Memory B cell (primary cell): ENCODE measurements around the gene SEZ6L.
A peak's percentile ranks its signal among the peaks of the same experiment; 100 is the strongest.

Source experiments
- ATAC-seq: fragments of 150-1000 bp; cut with Tn5 transposase; 2 replicates; pipeline ENCODE4 v1.10.0; 2021; ENCODE audit warnings: low read depth, mild to moderate bottlenecking, moderate library complexity
- DNase-seq, 2 donors: peaks; one replicate each; pipeline ENCODE4 v3.0.0; 2022; ENCODE audit warnings: low spot score in 2 of 2
- H3K27ac Mint-ChIP-seq: one replicate; pipeline ENCODE4 v1.8.0; 2022; ENCODE audit warnings: mild to moderate bottlenecking, moderate library complexity, mixed read lengths
- H3K27me3 Mint-ChIP-seq: one replicate; pipeline ENCODE4 v1.8.0; 2022; ENCODE audit warnings: mixed read lengths
- H3K36me3 Mint-ChIP-seq: one replicate; pipeline ENCODE4 v1.8.0; 2022; ENCODE audit warnings: mild to moderate bottlenecking, mixed read lengths
- H3K4me1 Mint-ChIP-seq: one replicate; pipeline ENCODE4 v1.8.0; 2022; ENCODE audit warnings: mixed read lengths
- H3K4me3 Mint-ChIP-seq: one replicate; pipeline ENCODE4 v1.8.0; 2022; ENCODE audit warnings: mild to moderate bottlenecking, moderate library complexity, mixed read lengths
- H3K9me3 Mint-ChIP-seq: one replicate; pipeline ENCODE4 v1.8.0; 2022; ENCODE audit warnings: mixed read lengths

SEZ6L gene

GRCh38 chr22:26162926-26163325 lies 6.3 kb upstream of the SEZ6L start:
- Mint-ChIP-seq H3K27ac (no peak overlapping the region), H3K9me3 (peaks cover 5% of the 10 kb centered on the region), H3K27me3 (peaks cover 23% of the 10 kb centered on the region), H3K4me3 (no peak overlapping the region), H3K4me1 (no peaks in the 10 kb centered on the region), H3K36me3 (no peaks in the 10 kb centered on the region)
- ATAC-seq (no peak), DNase-seq (no peak)

GRCh38 chr22:26164174-26164573 lies 5.1 kb upstream of the SEZ6L start:
- DNase-seq (no peak), ATAC-seq (no peak)
- H3K27ac Mint-ChIP-seq, result no peak overlapping the region
- H3K4me3 Mint-ChIP-seq, result no peak overlapping the region
- H3K9me3 Mint-ChIP-seq, result peaks cover 2% of the 10 kb centered on the region
- H3K4me1 Mint-ChIP-seq, result peaks cover 8% of the 10 kb centered on the region
- H3K27me3 Mint-ChIP-seq, result peaks cover 28% of the 10 kb centered on the region
- H3K36me3 Mint-ChIP-seq, result no peaks in the 10 kb centered on the region

- Mint-ChIP-seq H3K9me3 (peaks cover 2% of the 10 kb centered on the region), H3K4me1 (peaks cover 8% of the 10 kb centered on the region), H3K27me3 (peaks cover 34% of the 10 kb centered on the region), H3K27ac (peak overlapping the region; percentile 10), H3K4me3 (peak overlapping the region; percentile 63), H3K36me3 (no peaks in the 10 kb centered on the region)
- ATAC-seq (no peak), DNase-seq (no peak)
Observed at GRCh38 chr22:26168330-26168851, 871 bp upstream of the SEZ6L start.

GRCh38 chr22:26168939-26169314 lies 335 bp upstream of the SEZ6L start:
- Mint-ChIP-seq H3K27ac (peak overlapping the region; percentile 10), H3K4me1 (peaks cover 8% of the 10 kb centered on the region), H3K27me3 (peaks cover 34% of the 10 kb centered on the region), H3K4me3 (peak overlapping the region; percentile 63), H3K9me3 (peaks cover 2% of the 10 kb centered on the region), H3K36me3 (no peaks in the 10 kb centered on the region)
- ATAC-seq (no peak), DNase-seq (no peak)

GRCh38 chr22:26170112-26170492 lies 840 bp downstream of the SEZ6L start:
- H3K9me3 Mint-ChIP-seq, result peaks cover 2% of the 10 kb centered on the region
- no peak for DNase-seq
- peaks cover 41% of the 10 kb centered on the region for H3K27me3 Mint-ChIP-seq
- no peak overlapping the region for H3K27ac Mint-ChIP-seq
- H3K4me1 Mint-ChIP-seq, result peaks cover 8% of the 10 kb centered on the region
- peak overlapping the region; percentile 45 for H3K4me3 Mint-ChIP-seq
- no peaks in the 10 kb centered on the region for H3K36me3 Mint-ChIP-seq
- no peak for ATAC-seq

GRCh38 chr22:26170795-26171580 lies 1.7 kb downstream of the SEZ6L start:
- no peak overlapping the region for H3K4me3 Mint-ChIP-seq
- peaks cover 8% of the 10 kb centered on the region for H3K4me1 Mint-ChIP-seq
- no peak overlapping the region for H3K27ac Mint-ChIP-seq
- ATAC-seq, result no peak
- peaks cover 37% of the 10 kb centered on the region for H3K27me3 Mint-ChIP-seq
- no peak for DNase-seq
- H3K36me3 Mint-ChIP-seq, result no peaks in the 10 kb centered on the region
- H3K9me3 Mint-ChIP-seq, result peaks cover 2% of the 10 kb centered on the region

GRCh38 chr22:26172389-26172990 lies 3.2 kb downstream of the SEZ6L start:
- Mint-ChIP-seq H3K4me1 (peaks cover 8% of the 10 kb centered on the region), H3K27ac (no peak overlapping the region), H3K27me3 (peaks cover 33% of the 10 kb centered on the region), H3K36me3 (no peaks in the 10 kb centered on the region), H3K9me3 (peaks cover 3% of the 10 kb centered on the region), H3K4me3 (no peak overlapping the region)
- peak; percentile 6 to 14 for DNase-seq
- no peak for ATAC-seq

GRCh38 chr22:26174280-26174679 lies 5.0 kb downstream of the SEZ6L start:
- DNase-seq (no peak), ATAC-seq (no peak)
- H3K27ac Mint-ChIP-seq, result no peak overlapping the region
- no peak overlapping the region for H3K4me3 Mint-ChIP-seq
- H3K9me3 Mint-ChIP-seq, result peaks cover 2% of the 10 kb centered on the region
- H3K4me1 Mint-ChIP-seq, result no peaks in the 10 kb centered on the region
- no peaks in the 10 kb centered on the region for H3K36me3 Mint-ChIP-seq
- peaks cover 27% of the 10 kb centered on the region for H3K27me3 Mint-ChIP-seq

- ATAC-seq, result no peak
Observed at GRCh38 chr22:26182723-26183122, 13.5 kb downstream of the SEZ6L start.

GRCh38 chr22:26185190-26185589 lies 15.9 kb downstream of the SEZ6L start:
- H3K9me3 Mint-ChIP-seq, result no peaks in the 10 kb centered on the region
- no peak overlapping the region for H3K4me3 Mint-ChIP-seq
- no peak for DNase-seq
- no peak overlapping the region for H3K27ac Mint-ChIP-seq
- ATAC-seq, result no peak
- no peaks in the 10 kb centered on the region for H3K36me3 Mint-ChIP-seq
- peaks cover 6% of the 10 kb centered on the region for H3K27me3 Mint-ChIP-seq
- no peaks in the 10 kb centered on the region for H3K4me1 Mint-ChIP-seq

More at GRCh38 chr22:26182723-26183122, 13.5 kb downstream of the SEZ6L start:
- H3K27ac Mint-ChIP-seq, result no peak overlapping the region
- peaks cover 11% of the 10 kb centered on the region for H3K27me3 Mint-ChIP-seq
- no peaks in the 10 kb centered on the region for H3K9me3 Mint-ChIP-seq
- no peak for DNase-seq
- no peaks in the 10 kb centered on the region for H3K36me3 Mint-ChIP-seq
- H3K4me1 Mint-ChIP-seq, result no peaks in the 10 kb centered on the region
- H3K4me3 Mint-ChIP-seq, result no peak overlapping the region

- ATAC-seq (no peak), DNase-seq (no peak)
- peaks cover 2% of the 10 kb centered on the region for H3K36me3 Mint-ChIP-seq
- no peak overlapping the region for H3K4me3 Mint-ChIP-seq
- H3K27me3 Mint-ChIP-seq, result peaks cover 4% of the 10 kb centered on the region
- H3K27ac Mint-ChIP-seq, result no peak overlapping the region
- H3K4me1 Mint-ChIP-seq, result no peaks in the 10 kb centered on the region
- peaks cover 3% of the 10 kb centered on the region for H3K9me3 Mint-ChIP-seq
Observed at GRCh38 chr22:26188341-26188740, 19.1 kb downstream of the SEZ6L start.

GRCh38 chr22:26194313-26194712 lies 25.1 kb downstream of the SEZ6L start:
- Mint-ChIP-seq H3K4me1 (no peaks in the 10 kb centered on the region), H3K36me3 (peaks cover 2% of the 10 kb centered on the region), H3K4me3 (no peak overlapping the region), H3K27me3 (peaks cover 6% of the 10 kb centered on the region), H3K9me3 (peaks cover 3% of the 10 kb centered on the region), H3K27ac (no peak overlapping the region)
- no peak for ATAC-seq
- DNase-seq, result no peak

GRCh38 chr22:26194877-26195276 lies 25.6 kb downstream of the SEZ6L start:
- no peak overlapping the region for H3K4me3 Mint-ChIP-seq
- H3K36me3 Mint-ChIP-seq, result peaks cover 2% of the 10 kb centered on the region
- H3K27me3 Mint-ChIP-seq, result peaks cover 6% of the 10 kb centered on the region
- H3K9me3 Mint-ChIP-seq, result peaks cover 3% of the 10 kb centered on the region
- H3K4me1 Mint-ChIP-seq, result no peaks in the 10 kb centered on the region
- ATAC-seq, result no peak
- no peak overlapping the region for H3K27ac Mint-ChIP-seq
- no peak for DNase-seq

GRCh38 chr22:26196657-26197056 lies 27.4 kb downstream of the SEZ6L start:
- peaks cover 8% of the 10 kb centered on the region for H3K27me3 Mint-ChIP-seq
- DNase-seq (no peak), ATAC-seq (no peak)
- H3K27ac Mint-ChIP-seq, result no peak overlapping the region
- peaks cover 2% of the 10 kb centered on the region for H3K36me3 Mint-ChIP-seq
- no peaks in the 10 kb centered on the region for H3K4me1 Mint-ChIP-seq
- H3K4me3 Mint-ChIP-seq, result no peak overlapping the region
- H3K9me3 Mint-ChIP-seq, result peaks cover 3% of the 10 kb centered on the region
